Thyroid gland (tissue), 4 donors: ENCODE data around the gene COX7A1.

ENCODE experiments used
- CTCF ChIP-seq, 6 experiments: fragments of 200-600 bp in 3 of 6; fragments of 450-650 bp in 3 of 6; sonication (generic) in 3 of 6; IDR thresholded peaks; one replicate each; pipeline ENCODE4 v1.5.1; 2016 to 2019; ENCODE audit warnings: antibody characterized with exemption in 6 of 6, mild to moderate bottlenecking in 2 of 6, inconsistent platforms in 1 of 6, moderate library complexity in 1 of 6
- POLR2A ChIP-seq, 2 donors: fragments of 450-650 bp; IDR thresholded peaks; one replicate each; pipeline ENCODE4 v1.6.1; 2017; ENCODE audit warnings: antibody characterized with exemption in 2 of 2, mild to moderate bottlenecking in 2 of 2, moderate library complexity in 1 of 2

DNA sequence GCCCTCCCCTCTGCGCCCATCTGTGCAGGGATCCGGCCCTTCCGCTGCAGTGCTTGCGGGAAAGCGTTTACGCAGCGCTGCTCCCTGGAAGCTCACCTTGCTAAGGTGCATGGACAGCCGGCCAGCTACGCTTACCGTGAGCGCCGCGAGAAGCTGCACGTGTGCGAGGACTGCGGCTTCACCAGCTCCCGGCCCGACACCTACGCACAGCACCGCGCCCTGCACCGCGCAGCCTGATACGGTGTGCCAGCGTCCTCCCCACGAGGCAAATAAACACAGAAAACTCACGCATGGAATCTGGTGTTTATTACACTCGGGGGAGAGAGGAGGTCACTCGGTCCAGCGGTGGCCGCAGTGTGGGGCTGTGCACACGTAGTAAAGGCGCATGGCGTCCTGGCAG, 38.8 kb downstream of the COX7A1 start:
- TF ChIP-seq POLR2A (IDR thresholded peaks at IDR 0.05) (no peak), CTCF (IDR thresholded peaks at IDR 0.05) (no peak)
